ENCODE data around the gene WWOX.

The WWOX gene

DNA sequence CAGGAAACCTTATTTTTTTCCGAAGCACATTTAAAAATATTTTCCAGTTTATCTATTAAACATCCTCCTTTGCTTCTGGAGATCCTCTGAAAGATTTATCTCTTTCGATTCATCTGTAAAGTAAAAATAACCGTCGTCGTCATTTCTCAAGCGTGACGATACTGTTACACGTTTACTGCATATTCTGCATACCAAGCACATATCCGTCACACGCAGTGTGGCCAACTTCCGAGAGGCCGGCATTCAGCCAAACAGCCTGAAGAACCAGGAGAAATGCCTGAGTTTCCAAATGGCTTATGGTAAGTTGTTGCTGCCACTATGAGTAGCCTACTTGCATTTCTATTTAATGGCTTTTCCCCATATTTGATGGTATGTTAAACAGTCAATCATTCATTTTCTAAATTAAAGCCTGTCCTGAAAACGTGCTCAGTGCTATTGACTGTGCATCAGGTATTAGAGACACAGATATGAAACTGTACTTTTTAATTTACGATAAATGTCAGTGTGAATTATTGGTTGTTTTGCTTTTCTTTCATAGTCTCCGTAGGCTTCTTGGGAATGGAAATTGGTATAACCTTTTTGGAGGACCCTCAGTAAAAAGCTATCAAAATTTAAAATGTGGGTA lies 275.7 kb downstream of the WWOX start:
- H3K9me3 ChIP-seq, result no peaks in the 10 kb centered on the region
- H3K27me3 ChIP-seq, result no peaks in the 10 kb centered on the region
- TF ChIP-seq, protein P1, sequence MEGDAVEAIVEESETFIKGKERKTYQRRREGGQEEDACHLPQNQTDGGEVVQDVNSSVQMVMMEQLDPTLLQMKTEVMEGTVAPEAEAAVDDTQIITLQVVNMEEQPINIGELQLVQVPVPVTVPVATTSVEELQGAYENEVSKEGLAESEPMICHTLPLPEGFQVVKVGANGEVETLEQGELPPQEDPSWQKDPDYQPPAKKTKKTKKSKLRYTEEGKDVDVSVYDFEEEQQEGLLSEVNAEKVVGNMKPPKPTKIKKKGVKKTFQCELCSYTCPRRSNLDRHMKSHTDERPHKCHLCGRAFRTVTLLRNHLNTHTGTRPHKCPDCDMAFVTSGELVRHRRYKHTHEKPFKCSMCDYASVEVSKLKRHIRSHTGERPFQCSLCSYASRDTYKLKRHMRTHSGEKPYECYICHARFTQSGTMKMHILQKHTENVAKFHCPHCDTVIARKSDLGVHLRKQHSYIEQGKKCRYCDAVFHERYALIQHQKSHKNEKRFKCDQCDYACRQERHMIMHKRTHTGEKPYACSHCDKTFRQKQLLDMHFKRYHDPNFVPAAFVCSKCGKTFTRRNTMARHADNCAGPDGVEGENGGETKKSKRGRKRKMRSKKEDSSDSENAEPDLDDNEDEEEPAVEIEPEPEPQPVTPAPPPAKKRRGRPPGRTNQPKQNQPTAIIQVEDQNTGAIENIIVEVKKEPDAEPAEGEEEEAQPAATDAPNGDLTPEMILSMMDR (IDR thresholded peaks at IDR 0.05), result no peak
- no peak overlapping the region for H3K27ac ChIP-seq
- H3K36me3 ChIP-seq, result no peaks in the 10 kb centered on the region
- H3K4me1 ChIP-seq (ENCODE audit: control insufficient read depth in 1 of 2, insufficient read depth in 1 of 2, low read depth in 1 of 2, low read length in 1 of 2), result no peaks in the 10 kb centered on the region
- no peak overlapping the region for H3K4me3 ChIP-seq (ENCODE audit: low read depth in 1 of 2, low read length in 1 of 2)

DNA sequence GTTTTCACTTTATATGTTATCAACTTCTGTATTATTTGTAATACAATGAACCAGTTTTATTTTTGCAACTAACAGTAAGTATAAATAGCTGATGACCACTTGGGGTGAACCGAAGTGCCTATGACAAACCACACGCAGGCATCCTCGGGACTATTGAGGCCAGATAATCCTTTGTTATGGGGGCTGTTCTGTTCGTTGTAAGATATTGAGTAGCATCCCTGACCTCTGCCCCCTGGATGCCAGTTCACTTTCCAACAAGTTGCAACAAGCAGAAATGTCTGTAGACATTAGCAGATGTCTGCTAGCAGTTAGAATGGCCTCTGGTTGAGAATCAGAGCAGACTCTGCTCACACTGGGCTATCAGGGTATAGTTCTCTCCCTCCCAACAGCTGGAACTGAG lies 277.0 kb downstream of the WWOX start:
- TF ChIP-seq, protein P1 (IDR thresholded peaks at IDR 0.05), result no peak
- H3K4me3 ChIP-seq (ENCODE audit: low read depth in 1 of 2, low read length in 1 of 2), result no peak overlapping the region
- no peaks in the 10 kb centered on the region for H3K9me3 ChIP-seq

DNA sequence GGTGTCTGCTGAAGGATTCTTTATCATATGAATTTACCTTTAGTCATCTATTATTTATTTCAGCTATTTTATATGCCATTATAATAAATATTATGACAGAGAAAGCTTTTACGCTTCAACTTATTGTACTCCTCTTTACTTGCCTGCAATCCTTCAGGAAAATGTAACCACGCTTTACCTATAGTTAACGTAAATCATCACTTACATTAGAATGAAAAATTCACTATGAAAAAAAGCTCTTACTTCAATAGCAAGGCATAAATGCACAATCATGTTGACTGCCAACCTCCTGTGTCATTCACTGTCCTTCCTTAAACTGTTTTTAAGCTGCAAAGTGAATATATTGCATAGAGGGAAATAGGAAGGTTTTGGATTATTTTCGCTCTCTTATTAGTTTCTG lies 277.9 kb downstream of the WWOX start:
- Histone ChIP-seq H3K27ac (no peak overlapping the region), H3K9me3 (no peaks in the 10 kb centered on the region), H3K27me3 (no peaks in the 10 kb centered on the region), H3K4me3 (ENCODE audit: low read depth in 1 of 2, low read length in 1 of 2) (no peak overlapping the region), H3K4me1 (ENCODE audit: control insufficient read depth in 1 of 2, insufficient read depth in 1 of 2, low read depth in 1 of 2, low read length in 1 of 2) (no peaks in the 10 kb centered on the region), H3K36me3 (no peaks in the 10 kb centered on the region)
- TF ChIP-seq, protein P1 (IDR thresholded peaks at IDR 0.05), result no peak

More for the DNA sequence above, 277.0 kb downstream of the WWOX start:
- no peaks in the 10 kb centered on the region for H3K36me3 ChIP-seq
- H3K27ac ChIP-seq, result no peak overlapping the region
- H3K27me3 ChIP-seq, result no peaks in the 10 kb centered on the region
- no peaks in the 10 kb centered on the region for H3K4me1 ChIP-seq (ENCODE audit: control insufficient read depth in 1 of 2, insufficient read depth in 1 of 2, low read depth in 1 of 2, low read length in 1 of 2)

DNA sequence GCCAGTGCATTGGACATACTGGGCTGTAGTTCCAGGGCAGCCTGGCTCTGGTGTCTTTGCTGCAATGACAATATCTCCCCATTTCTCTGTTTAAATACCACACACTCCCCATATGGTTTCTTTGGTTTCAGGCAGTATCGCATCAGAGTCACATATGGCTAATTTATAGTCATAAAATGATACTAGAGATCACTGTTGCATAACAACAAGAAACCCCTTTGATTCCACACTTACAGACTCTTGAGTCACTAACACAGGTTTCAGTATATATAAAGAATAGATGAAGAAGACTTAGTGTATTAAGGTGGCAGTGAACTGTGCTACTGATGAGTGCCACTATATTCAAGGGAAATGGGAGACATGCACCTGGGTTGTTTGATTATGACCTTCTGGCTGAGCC lies 281.6 kb downstream of the WWOX start:
- no peaks in the 10 kb centered on the region for H3K9me3 ChIP-seq
- TF ChIP-seq, protein P1 (IDR thresholded peaks at IDR 0.05), result no peak
- no peak overlapping the region for H3K4me3 ChIP-seq (ENCODE audit: low read depth in 1 of 2, low read length in 1 of 2)
- no peaks in the 10 kb centered on the region for H3K4me1 ChIP-seq (ENCODE audit: control insufficient read depth in 1 of 2, insufficient read depth in 1 of 2, low read depth in 1 of 2, low read length in 1 of 2)
- no peak overlapping the region for H3K27ac ChIP-seq
- no peaks in the 10 kb centered on the region for H3K36me3 ChIP-seq
- no peaks in the 10 kb centered on the region for H3K27me3 ChIP-seq

DNA sequence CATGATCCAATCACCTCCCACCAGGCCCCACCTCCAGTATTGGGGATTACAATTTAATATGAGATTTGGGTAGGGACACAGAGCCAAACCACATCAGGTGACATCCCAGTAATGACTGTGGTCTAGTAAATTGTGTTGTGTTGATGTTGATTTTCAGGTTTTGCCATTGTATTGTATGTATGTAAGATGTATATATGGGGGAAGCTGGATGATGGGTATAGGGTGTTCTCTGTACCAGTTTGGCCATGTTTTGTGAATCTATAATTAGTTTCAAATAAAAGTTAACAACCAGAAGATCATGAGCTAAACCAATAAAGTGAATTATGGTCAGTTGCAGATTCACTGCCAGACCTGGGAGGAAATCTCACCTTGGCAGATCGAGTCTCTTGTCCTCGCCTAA lies 283.7 kb downstream of the WWOX start:
- no peaks in the 10 kb centered on the region for H3K9me3 ChIP-seq
- H3K36me3 ChIP-seq, result no peaks in the 10 kb centered on the region
- no peaks in the 10 kb centered on the region for H3K4me1 ChIP-seq (ENCODE audit: control insufficient read depth in 1 of 2, insufficient read depth in 1 of 2, low read depth in 1 of 2, low read length in 1 of 2)
- H3K27me3 ChIP-seq, result no peaks in the 10 kb centered on the region
- TF ChIP-seq, protein P1 (IDR thresholded peaks at IDR 0.05), result no peak
- H3K4me3 ChIP-seq (ENCODE audit: low read depth in 1 of 2, low read length in 1 of 2), result no peak overlapping the region
- H3K27ac ChIP-seq, result no peak overlapping the region
